H9 (cell line): Measurements from ENCODE around the gene CCDC80. TPM values are rescaled to one million over a fixed set of nuclear protein-coding genes. Genes with fewer than 3 reads are reported as not detected.

Experiments
- DNase-seq: peaks from one replicate; pipeline ENCODE4 v3.0.0-alpha.2; 2017
- H2AFZ ChIP-seq: one replicate; pipeline ENCODE4 v1.6.1; 2013; ENCODE audit warnings: mild to moderate bottlenecking, low read length, control low read depth, moderate library complexity
- H2AK5ac ChIP-seq: 2 replicates; pipeline ENCODE4 v1.6.1; 2013; ENCODE audit warnings: low read length, control low read depth, mixed read lengths; ENCODE audit not compliant: insufficient read length
- H2BK120ac ChIP-seq: one replicate; pipeline ENCODE4 v1.6.1; 2013; ENCODE audit warnings: low read depth, mild to moderate bottlenecking, low read length, control low read depth, inconsistent platforms; ENCODE audit not compliant: poor library complexity, severe bottlenecking
- H2BK12ac ChIP-seq: 2 replicates; pipeline ENCODE4 v1.6.1; 2013; ENCODE audit warnings: low read length, control low read depth, mixed read lengths, low read depth; ENCODE audit not compliant: insufficient read length
- H2BK15ac ChIP-seq: 2 replicates; pipeline ENCODE4 v1.6.1; 2013; ENCODE audit warnings: low read depth, low read length, control low read depth
- H2BK20ac ChIP-seq: one replicate; pipeline ENCODE4 v1.6.1; 2013; ENCODE audit warnings: low read depth, mild to moderate bottlenecking, low read length, control low read depth, inconsistent platforms; ENCODE audit not compliant: poor library complexity, severe bottlenecking
- H2BK5ac ChIP-seq: 2 replicates; pipeline ENCODE4 v1.6.1; 2013; ENCODE audit warnings: low read length, control low read depth, mixed read lengths; ENCODE audit not compliant: insufficient read length
- H3K14ac ChIP-seq: 2 replicates; pipeline ENCODE4 v1.6.1; 2013; ENCODE audit warnings: low read length, control low read depth; ENCODE audit not compliant: insufficient read depth
- H3K18ac ChIP-seq: 2 replicates; pipeline ENCODE4 v1.6.1; 2013; ENCODE audit warnings: low read depth, mild to moderate bottlenecking, mixed read lengths, low read length, control low read depth; ENCODE audit not compliant: insufficient read length
- H3K23ac ChIP-seq: 2 replicates; pipeline ENCODE4 v1.6.1; 2013; ENCODE audit warnings: low read length, control low read depth, mixed read lengths, low read depth; ENCODE audit not compliant: insufficient read length
- H3K23me2 ChIP-seq: 2 replicates; pipeline ENCODE4 v1.6.1; 2013; ENCODE audit warnings: low read depth, mild to moderate bottlenecking, mixed read lengths, low read length, control low read depth; ENCODE audit not compliant: insufficient read length, poor library complexity, severe bottlenecking
- H3K27ac ChIP-seq: 2 replicates; pipeline ENCODE4 v1.5.1; 2013; ENCODE audit warnings: low read length, control low read depth, mixed read lengths, low read depth; ENCODE audit not compliant: insufficient read length
- H3K27me3 ChIP-seq: 2 replicates; pipeline ENCODE4 v1.6.1; 2013; ENCODE audit warnings: low read length, control low read depth, inconsistent platforms; ENCODE audit not compliant: insufficient read depth
- H3K4ac ChIP-seq: 2 replicates; pipeline ENCODE4 v1.6.1; 2013; ENCODE audit warnings: low read depth, mild to moderate bottlenecking, control low read depth, inconsistent platforms, low read length, moderate library complexity
- H3K4me1 ChIP-seq: 2 replicates; pipeline ENCODE4 v1.6.1; 2013; ENCODE audit warnings: low read length, control low read depth, inconsistent platforms; ENCODE audit not compliant: insufficient read depth
- H3K4me2 ChIP-seq: 2 replicates; pipeline ENCODE4 v1.6.1; 2013; ENCODE audit warnings: low read length, control low read depth, mixed read lengths; ENCODE audit not compliant: insufficient read length, insufficient read depth
- H3K56ac ChIP-seq: 2 replicates; pipeline ENCODE4 v1.6.1; 2013; ENCODE audit warnings: low read depth, mild to moderate bottlenecking, mixed read lengths, low read length, control low read depth; ENCODE audit not compliant: insufficient read length
- H3K79me1 ChIP-seq: 2 replicates; pipeline ENCODE4 v1.6.1; 2013; ENCODE audit warnings: low read depth, mild to moderate bottlenecking, moderate library complexity, low read length, control low read depth, inconsistent platforms; ENCODE audit not compliant: insufficient read depth, poor library complexity, severe bottlenecking
- H3K79me2 ChIP-seq: 2 replicates; pipeline ENCODE4 v1.6.1; 2013; ENCODE audit warnings: low read length, control low read depth, inconsistent platforms; ENCODE audit not compliant: insufficient read depth
- H3K9ac ChIP-seq: 2 replicates; pipeline ENCODE4 v1.6.1; 2013; ENCODE audit warnings: low read length, control low read depth, mixed read lengths; ENCODE audit not compliant: insufficient read length; ENCODE audit errors: extremely low read depth
- H3K9me3 ChIP-seq: one replicate; pipeline ENCODE4 v1.6.1; 2013; ENCODE audit warnings: low read depth, low read length, inconsistent platforms; ENCODE audit not compliant: control insufficient read depth
- H3T11ph ChIP-seq: one replicate; pipeline ENCODE4 v1.6.1; 2013; ENCODE audit warnings: mild to moderate bottlenecking, low read length, control low read depth, inconsistent platforms
- H4K20me1 ChIP-seq: one replicate; pipeline ENCODE4 v1.6.1; 2013; ENCODE audit not compliant: control insufficient read depth, insufficient read length, insufficient read depth
- H4K5ac ChIP-seq: 2 replicates; pipeline ENCODE4 v1.6.1; 2013; ENCODE audit warnings: low read depth, mild to moderate bottlenecking, mixed read lengths, low read length, control low read depth; ENCODE audit not compliant: insufficient read length
- H4K8ac ChIP-seq: replicated peaks from 2 replicates; pipeline ENCODE4 v1.6.1; 2013; ENCODE audit warnings: low read length, control low read depth, mixed read lengths, low read depth; ENCODE audit not compliant: insufficient read length
- H4K91ac ChIP-seq: 2 replicates; pipeline ENCODE4 v1.6.1; 2013; ENCODE audit warnings: low read depth, mild to moderate bottlenecking, moderate library complexity, mixed read lengths, low read length, control low read depth; ENCODE audit not compliant: insufficient read length
- H3K27ac Mint-ChIP-seq, 3 experiments: 2 replicates in 2 of 3; 3 replicates in 1 of 3; pipeline ENCODE4 v1.8.0; 2020 to 2021; ENCODE audit warnings: mixed read lengths in 3 of 3, mild to moderate bottlenecking in 1 of 3, moderate library complexity in 1 of 3
- H3K27me3 Mint-ChIP-seq: 2 replicates; pipeline ENCODE4 v1.8.0; 2021; ENCODE audit warnings: low read depth, mild to moderate bottlenecking, moderate library complexity, mixed read lengths
- H3K36me3 Mint-ChIP-seq, 3 experiments: 2 replicates in 2 of 3; 3 replicates in 1 of 3; pipeline ENCODE4 v1.8.0; 2020 to 2021; ENCODE audit warnings: low read depth in 3 of 3, mixed read lengths in 3 of 3; ENCODE audit not compliant: insufficient read depth in 1 of 3
- H3K4me1 Mint-ChIP-seq, 2 experiments: 2 replicates each; pipeline ENCODE4 v1.8.0; 2020; ENCODE audit warnings: mixed read lengths in 2 of 2
- H3K4me3 Mint-ChIP-seq, 2 experiments: 2 replicates in 1 of 2; 3 replicates in 1 of 2; pipeline ENCODE4 v1.8.0; 2020 to 2021; ENCODE audit warnings: mild to moderate bottlenecking in 2 of 2, mixed read lengths in 2 of 2, moderate library complexity in 1 of 2
- H3K9me3 Mint-ChIP-seq, 2 experiments: 2 replicates in 1 of 2; 3 replicates in 1 of 2; pipeline ENCODE4 v1.8.0; 2020; ENCODE audit warnings: mild to moderate bottlenecking in 2 of 2, mixed read lengths in 2 of 2, moderate library complexity in 1 of 2
- WGBS: extraction: QIAGEN DNeasy Blood & Tissue Kit; methylation state at CpG from one replicate; pipeline ENCODE4 v1.1.7; 2013; ENCODE audit warnings: missing lambda C conversion rate, low lambda C conversion rate, mixed read lengths; ENCODE audit not compliant: insufficient read length; ENCODE audit errors: extremely low coverage; 5-methylcytosine and 5-hydroxymethylcytosine counted together
- total RNA-seq: library from RNA; stranded (reverse); gene quantifications from 2 replicates; pipeline ENCODE4 v1.2.1, GENCODE V29; 2021
- TF ChIP-seq, protein P1 (sequence below): fragments of 200-600 bp; sonication (generic); conservative IDR thresholded peaks from 3 replicates; pipeline ENCODE4 v1.8.0; 2021; ENCODE audit warnings: antibody characterized with exemption, mild to moderate bottlenecking

Gene CCDC80
- total RNA-seq, 1 experiment from 2014 or later: 5.4 TPM

DNA sequence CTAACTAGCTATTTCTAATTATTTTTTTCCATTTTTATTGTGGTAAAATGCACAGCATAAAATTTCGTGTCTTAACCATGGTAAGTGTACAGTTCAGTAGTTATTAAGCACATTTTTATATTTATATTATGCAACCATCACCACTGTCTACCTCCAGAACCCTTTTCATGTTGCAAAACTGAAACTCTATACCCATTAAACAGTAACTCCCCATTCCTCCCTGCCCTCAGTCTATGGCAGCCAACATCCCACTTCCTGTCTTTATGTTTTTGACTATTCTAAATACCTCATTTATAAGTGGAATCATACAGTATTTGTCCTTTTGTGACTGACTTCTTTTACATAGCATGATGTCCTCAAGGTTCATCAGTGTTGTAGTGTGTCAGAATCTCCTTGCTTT, 53.6 kb downstream of the CCDC80 start:
- Histone ChIP-seq H2AK5ac (no peak overlapping the region), H3T11ph (no peak overlapping the region), H3K4me2 (no peak overlapping the region), H4K5ac (no peak overlapping the region), H3K14ac (no peak overlapping the region), H3K79me1 (no peaks in the 10 kb centered on the region), H2BK12ac (no peak overlapping the region), H3K9ac (no peak overlapping the region), H2BK20ac (no peak overlapping the region), H2BK5ac (no peak overlapping the region), H3K79me2 (no peaks in the 10 kb centered on the region), H3K18ac (no peak overlapping the region), H3K27me3 (no peaks in the 10 kb centered on the region), H3K4ac (no peak overlapping the region), H3K56ac (no peak overlapping the region), H3K23ac (no peak overlapping the region), H2BK120ac (no peak overlapping the region), H4K8ac (no peak overlapping the region), H3K23me2 (no peaks in the 10 kb centered on the region), H2BK15ac (no peak overlapping the region), H3K4me1 (no peaks in the 10 kb centered on the region), H4K20me1 (no peaks in the 10 kb centered on the region), H2AFZ (no peak overlapping the region), H4K91ac (no peak overlapping the region), H3K9me3 (no peaks in the 10 kb centered on the region), H3K27ac (no peak overlapping the region)
- no peaks in the 10 kb centered on the region for H3K27me3 Mint-ChIP-seq
- H3K36me3 Mint-ChIP-seq: peaks cover 0 to 31% (median 20%) of the 10 kb centered on the region in 3 experiments; a peak in 5 of 7 replicates
- peaks cover 3 to 10% of the 10 kb centered on the region in 2 experiments for H3K4me1 Mint-ChIP-seq
- WGBS: no CpG with 5 or more reads among the region's 1 CpG
- H3K9me3 Mint-ChIP-seq: no peaks in the 10 kb centered on the region
- no peak for DNase-seq
- no peak overlapping the region for H3K4me3 Mint-ChIP-seq
- no peak overlapping the region for H3K27ac Mint-ChIP-seq
- TF ChIP-seq, protein P1, sequence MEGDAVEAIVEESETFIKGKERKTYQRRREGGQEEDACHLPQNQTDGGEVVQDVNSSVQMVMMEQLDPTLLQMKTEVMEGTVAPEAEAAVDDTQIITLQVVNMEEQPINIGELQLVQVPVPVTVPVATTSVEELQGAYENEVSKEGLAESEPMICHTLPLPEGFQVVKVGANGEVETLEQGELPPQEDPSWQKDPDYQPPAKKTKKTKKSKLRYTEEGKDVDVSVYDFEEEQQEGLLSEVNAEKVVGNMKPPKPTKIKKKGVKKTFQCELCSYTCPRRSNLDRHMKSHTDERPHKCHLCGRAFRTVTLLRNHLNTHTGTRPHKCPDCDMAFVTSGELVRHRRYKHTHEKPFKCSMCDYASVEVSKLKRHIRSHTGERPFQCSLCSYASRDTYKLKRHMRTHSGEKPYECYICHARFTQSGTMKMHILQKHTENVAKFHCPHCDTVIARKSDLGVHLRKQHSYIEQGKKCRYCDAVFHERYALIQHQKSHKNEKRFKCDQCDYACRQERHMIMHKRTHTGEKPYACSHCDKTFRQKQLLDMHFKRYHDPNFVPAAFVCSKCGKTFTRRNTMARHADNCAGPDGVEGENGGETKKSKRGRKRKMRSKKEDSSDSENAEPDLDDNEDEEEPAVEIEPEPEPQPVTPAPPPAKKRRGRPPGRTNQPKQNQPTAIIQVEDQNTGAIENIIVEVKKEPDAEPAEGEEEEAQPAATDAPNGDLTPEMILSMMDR: no peak
